Stimulated activated naive B cell treated with anti-CD40 and anti-IgM and Interleukin-4, amounts not matched to agents 10 μg/mL and 1 μg/mL and 100 μg/mL, for 72 hours (primary cell): ENCODE data around the gene TATDN3.
A peak's percentile ranks its signal among the peaks of the same experiment; 100 is the strongest.

Source experiments
- ATAC-seq, 2 donors: fragments of 150-1000 bp; cut with Tn5 transposase; replicated peaks; 2 replicates each; pipeline ENCODE4 v1.10.0; 2021; ENCODE audit warnings: moderate library complexity in 1 of 2
- DNase-seq: peaks from one replicate; pipeline ENCODE4 v3.0.0; 2021
- H3K27ac Mint-ChIP-seq: one replicate; pipeline ENCODE4 v1.8.0; 2022; ENCODE audit warnings: mild to moderate bottlenecking, mixed read lengths
- H3K27me3 Mint-ChIP-seq, 2 donors: one replicate each; pipeline ENCODE4 v1.8.0; 2022; ENCODE audit warnings: mixed read lengths in 2 of 2
- H3K36me3 Mint-ChIP-seq, 2 donors: one replicate each; pipeline ENCODE4 v1.8.0; 2022; ENCODE audit warnings: mixed read lengths in 2 of 2, mild to moderate bottlenecking in 1 of 2
- H3K4me1 Mint-ChIP-seq, 2 donors: one replicate each; pipeline ENCODE4 v1.8.0; 2022; ENCODE audit warnings: mixed read lengths in 2 of 2, mild to moderate bottlenecking in 1 of 2
- H3K4me3 Mint-ChIP-seq, 2 donors: one replicate each; pipeline ENCODE4 v1.8.0; 2022; ENCODE audit warnings: mild to moderate bottlenecking in 2 of 2, mixed read lengths in 2 of 2, moderate library complexity in 1 of 2
- H3K9me3 Mint-ChIP-seq, 2 donors: one replicate each; pipeline ENCODE4 v1.8.0; 2022; ENCODE audit warnings: mixed read lengths in 2 of 2, mild to moderate bottlenecking in 1 of 2

Gene TATDN3

GRCh38 chr1:212791676-212792395 is at the start of gene TATDN3, which contains the start of gene NSL1:
TSS of gene TATDN3 (plus strand) at chr1:212791894. CDS start at chr1:212791922, 28 bp downstream.
TSS of gene NSL1 (minus strand) at chr1:212791777. CDS start at chr1:212791763, 14 bp downstream.
- DNase-seq = peak; percentile 94
- no peaks in the 10 kb centered on the region for H3K27me3 Mint-ChIP-seq
- peak within 1 kb of the TSS; percentile 99 for H3K27ac Mint-ChIP-seq
- H3K4me3 Mint-ChIP-seq = peak within 1 kb of the TSS; percentile 93 to 98
- ATAC-seq = peak; percentile 80 to 83
- H3K36me3 Mint-ChIP-seq = peaks cover 11 to 15% of the 10 kb centered on the region in 2 donors
- H3K9me3 Mint-ChIP-seq = peaks cover 5 to 9% of the 10 kb centered on the region in 2 donors
- peaks cover 16 to 33% of the 10 kb centered on the region in 2 donors for H3K4me1 Mint-ChIP-seq

GRCh38 chr1:212743901-212744475 is 47.7 kb upstream of the TATDN3 start:
- no peak for ATAC-seq
- Mint-ChIP-seq H3K27me3 (no peaks in the 10 kb centered on the region), H3K36me3 (peaks cover 28 to 30% of the 10 kb centered on the region in 2 donors), H3K27ac (no peak overlapping the region), H3K9me3 (peaks cover 0 to 1% of the 10 kb centered on the region in 2 donors), H3K4me3 (no peak overlapping the region), H3K4me1 (peaks cover 5 to 11% of the 10 kb centered on the region in 2 donors)
- DNase-seq = no peak

GRCh38 chr1:212745303-212745702 is 46.4 kb upstream of the TATDN3 start:
- H3K27me3 Mint-ChIP-seq = no peaks in the 10 kb centered on the region
- peaks cover 10 to 23% of the 10 kb centered on the region in 2 donors for H3K4me1 Mint-ChIP-seq
- H3K4me3 Mint-ChIP-seq = no peak overlapping the region
- peaks cover 24 to 30% of the 10 kb centered on the region in 2 donors for H3K36me3 Mint-ChIP-seq
- no peak for ATAC-seq
- DNase-seq = no peak
- H3K27ac Mint-ChIP-seq = no peak overlapping the region
- peaks cover 0 to 1% of the 10 kb centered on the region in 2 donors for H3K9me3 Mint-ChIP-seq

GRCh38 chr1:212746546-212746945 is 45.1 kb upstream of the TATDN3 start:
- H3K27me3 Mint-ChIP-seq = no peaks in the 10 kb centered on the region
- peaks cover 19 to 26% of the 10 kb centered on the region in 2 donors for H3K36me3 Mint-ChIP-seq
- no peaks in the 10 kb centered on the region for H3K9me3 Mint-ChIP-seq
- ATAC-seq = no peak
- DNase-seq = no peak
- no peak overlapping the region for H3K4me3 Mint-ChIP-seq
- peaks cover 11 to 27% of the 10 kb centered on the region in 2 donors for H3K4me1 Mint-ChIP-seq
- no peak overlapping the region for H3K27ac Mint-ChIP-seq

- Mint-ChIP-seq H3K36me3 (peaks cover 7 to 11% of the 10 kb centered on the region in 2 donors), H3K4me1 (peaks cover 30 to 59% of the 10 kb centered on the region in 2 donors), H3K27me3 (no peaks in the 10 kb centered on the region), H3K27ac (peak overlapping the region; percentile 22), H3K4me3 (peak overlapping the region; percentile 0 to 33), H3K9me3 (no peaks in the 10 kb centered on the region)
- DNase-seq = peak; percentile 45
- ATAC-seq = peak; percentile 60 to 62
These were observed 41.7 kb upstream of the TATDN3 start for GRCh38 chr1:212749821-212750535.

GRCh38 chr1:212752252-212752933 is 39.3 kb upstream of the TATDN3 start:
- Mint-ChIP-seq H3K4me1 (peaks cover 27 to 51% of the 10 kb centered on the region in 2 donors), H3K36me3 (peaks cover 10 to 17% of the 10 kb centered on the region in 2 donors), H3K27me3 (no peaks in the 10 kb centered on the region), H3K4me3 (peak overlapping the region; percentile 64 to 68), H3K27ac (peak overlapping the region; percentile 63), H3K9me3 (no peaks in the 10 kb centered on the region)
- no peak for DNase-seq
- ATAC-seq = peak; percentile 52 to 59

GRCh38 chr1:212752934-212753497 is 38.7 kb upstream of the TATDN3 start:
- peaks cover 10 to 21% of the 10 kb centered on the region in 2 donors for H3K36me3 Mint-ChIP-seq
- peak overlapping the region; percentile 63 for H3K27ac Mint-ChIP-seq
- ATAC-seq = peak in 1 of 2 donors; percentile 68
- no peaks in the 10 kb centered on the region for H3K9me3 Mint-ChIP-seq
- peak overlapping the region; percentile 64 to 68 for H3K4me3 Mint-ChIP-seq
- DNase-seq = no peak
- H3K27me3 Mint-ChIP-seq = no peaks in the 10 kb centered on the region
- peaks cover 29 to 51% of the 10 kb centered on the region in 2 donors for H3K4me1 Mint-ChIP-seq

GRCh38 chr1:212753749-212754148 is 37.9 kb upstream of the TATDN3 start:
- ATAC-seq (peak; percentile 64 to 75), DNase-seq (no peak)
- H3K27ac Mint-ChIP-seq = peak overlapping the region; percentile 74
- peak overlapping the region; percentile 5 to 68 for H3K4me3 Mint-ChIP-seq
- H3K4me1 Mint-ChIP-seq = peaks cover 31 to 53% of the 10 kb centered on the region in 2 donors
- no peaks in the 10 kb centered on the region for H3K27me3 Mint-ChIP-seq
- no peaks in the 10 kb centered on the region for H3K9me3 Mint-ChIP-seq
- peaks cover 10 to 21% of the 10 kb centered on the region in 2 donors for H3K36me3 Mint-ChIP-seq

- H3K4me3 Mint-ChIP-seq = peak overlapping the region; percentile 5 to 68
- DNase-seq (no peak), ATAC-seq (peak; percentile 41 to 44)
- H3K27me3 Mint-ChIP-seq = no peaks in the 10 kb centered on the region
- H3K4me1 Mint-ChIP-seq = peaks cover 34 to 57% of the 10 kb centered on the region in 2 donors
- peak overlapping the region; percentile 74 for H3K27ac Mint-ChIP-seq
- peaks cover 10 to 21% of the 10 kb centered on the region in 2 donors for H3K36me3 Mint-ChIP-seq
- H3K9me3 Mint-ChIP-seq = no peaks in the 10 kb centered on the region
These were observed 37.5 kb upstream of the TATDN3 start for GRCh38 chr1:212754193-212754592.

- Mint-ChIP-seq H3K4me1 (peaks cover 38 to 57% of the 10 kb centered on the region in 2 donors), H3K4me3 (peak overlapping the region in 1 of 2 donors; percentile 68), H3K27ac (peak overlapping the region; percentile 74)
These were observed 37.0 kb upstream of the TATDN3 start for GRCh38 chr1:212754680-212755079.

GRCh38 chr1:212759683-212760082 is 32.0 kb upstream of the TATDN3 start:
- no peak overlapping the region for H3K4me3 Mint-ChIP-seq
- H3K27ac Mint-ChIP-seq = no peak overlapping the region
- DNase-seq = no peak
- H3K36me3 Mint-ChIP-seq = peaks cover 38 to 47% of the 10 kb centered on the region in 2 donors
- no peaks in the 10 kb centered on the region for H3K27me3 Mint-ChIP-seq
- ATAC-seq = peak in 1 of 2 donors; percentile 19
- peaks cover 31 to 43% of the 10 kb centered on the region in 2 donors for H3K4me1 Mint-ChIP-seq
- H3K9me3 Mint-ChIP-seq = no peaks in the 10 kb centered on the region

More at GRCh38 chr1:212754680-212755079, 37.0 kb upstream of the TATDN3 start:
- no peaks in the 10 kb centered on the region for H3K27me3 Mint-ChIP-seq
- DNase-seq (no peak), ATAC-seq (no peak)
- no peaks in the 10 kb centered on the region for H3K9me3 Mint-ChIP-seq
- H3K36me3 Mint-ChIP-seq = peaks cover 12 to 21% of the 10 kb centered on the region in 2 donors

- Mint-ChIP-seq H3K27me3 (no peaks in the 10 kb centered on the region), H3K27ac (peak overlapping the region; percentile 79), H3K9me3 (no peaks in the 10 kb centered on the region), H3K4me3 (no peak overlapping the region), H3K4me1 (peaks cover 31 to 44% of the 10 kb centered on the region in 2 donors), H3K36me3 (peaks cover 41 to 50% of the 10 kb centered on the region in 2 donors)
- DNase-seq = peak; percentile 21
- ATAC-seq = peak; percentile 98 to 99
These were observed 31.4 kb upstream of the TATDN3 start for GRCh38 chr1:212760126-212760823.

- H3K27ac Mint-ChIP-seq = no peak overlapping the region
- no peaks in the 10 kb centered on the region for H3K27me3 Mint-ChIP-seq
- peaks cover 7 to 8% of the 10 kb centered on the region in 2 donors for H3K9me3 Mint-ChIP-seq
- no peak for ATAC-seq
- H3K36me3 Mint-ChIP-seq = peaks cover 47 to 57% of the 10 kb centered on the region in 2 donors
- DNase-seq = no peak
- no peak overlapping the region for H3K4me3 Mint-ChIP-seq
- peaks cover 29 to 53% of the 10 kb centered on the region in 2 donors for H3K4me1 Mint-ChIP-seq
These were observed 29.5 kb upstream of the TATDN3 start for GRCh38 chr1:212762234-212762633.
